Measurements from ENCODE around the gene SERPINA1. TPM values are rescaled to one million over a fixed set of nuclear protein-coding genes. Genes with fewer than 3 reads are reported as not detected.

Gene SERPINA1
- total RNA-seq, 1 experiment from 2014 or later: 0.07 TPM

DNA sequence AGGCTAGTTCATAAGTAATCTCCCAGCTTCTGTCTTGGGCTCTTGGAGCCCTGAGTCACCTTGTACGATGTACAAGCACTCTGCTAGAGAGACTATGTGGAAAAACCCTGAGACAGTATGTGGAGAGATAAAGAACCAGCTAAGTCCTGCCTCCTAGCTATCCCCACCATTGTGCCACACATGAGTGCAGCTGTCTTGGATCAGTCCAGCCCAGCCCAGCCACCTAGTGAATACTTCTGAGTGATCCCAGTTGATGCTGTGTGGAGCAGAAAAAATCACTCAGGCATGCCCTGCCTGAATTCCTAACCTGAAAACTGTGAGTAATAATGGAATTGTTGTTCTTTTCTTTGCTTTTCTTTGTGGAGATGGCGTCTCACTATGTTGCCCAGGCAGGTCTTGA is 60.2 kb downstream of the SERPINA1 start:
- no peak for DNase-seq (ENCODE audit: extremely low read depth, low read depth)

Other genes starting within 250 kb of the SERPINA1 start
- 0.35 TPM in 1 of 2 replicates, not detected in the other for gene PPP4R4, start 214.3 kb downstream of the SERPINA1 start, total RNA-seq (2014; rRNA removed; shearing (Covaris generic))
- gene SERPINA10, start 95.3 kb downstream of the SERPINA1 start, total RNA-seq (2014; rRNA removed; shearing (Covaris generic)): not detected in 2 replicates
- 0.26 TPM in 1 of 2 replicates, not detected in the other for gene SERPINA6, start 65.3 kb downstream of the SERPINA1 start, total RNA-seq (2014; rRNA removed; shearing (Covaris generic))
- gene SERPINA2, start 21.9 kb downstream of the SERPINA1 start, total RNA-seq (2014; rRNA removed; shearing (Covaris generic)): not detected in 2 replicates
- gene SERPINA11, start 64.2 kb upstream of the SERPINA1 start, total RNA-seq (2014; rRNA removed; shearing (Covaris generic)): not detected in 2 replicates
- gene SERPINA9, start 87.6 kb upstream of the SERPINA1 start, total RNA-seq (2014; rRNA removed; shearing (Covaris generic)): not detected in 2 replicates
- not detected in 2 replicates for gene SERPINA12, start 120.9 kb upstream of the SERPINA1 start, total RNA-seq (2014; rRNA removed; shearing (Covaris generic))
- not detected in 2 replicates for gene SERPINA4, start 172.8 kb upstream of the SERPINA1 start, total RNA-seq (2014; rRNA removed; shearing (Covaris generic))
- 0.15 TPM in 1 of 2 replicates, not detected in the other for gene SERPINA5, start 192.8 kb upstream of the SERPINA1 start, total RNA-seq (2014; rRNA removed; shearing (Covaris generic))
- gene SERPINA3, start 223.8 kb upstream of the SERPINA1 start, total RNA-seq (2014; rRNA removed; shearing (Covaris generic)): not detected in 2 replicates

Data from NCI-H460 (cell line).